GM23248 (cell line): ENCODE data around the gene CFAP119. TPM values are rescaled to one million over a fixed set of nuclear protein-coding genes. Genes with fewer than 3 reads are reported as not detected.

Source experiments
- DNase-seq: peaks from one replicate; pipeline ENCODE4 v3.0.0-alpha.2; 2015
- H2AFZ ChIP-seq: fragments of 200-600 bp; sonication (generic); 2 replicates; pipeline ENCODE4 v1.6.1; 2016; ENCODE audit warnings: antibody characterized with exemption
- H3F3A ChIP-seq: fragments of 200-600 bp; sonication (generic); 2 replicates; pipeline ENCODE4 v1.6.1; 2016; ENCODE audit warnings: mild to moderate bottlenecking, antibody characterized with exemption, mixed run types; ENCODE audit not compliant: insufficient read depth
- H3K27ac ChIP-seq: fragments of 200-600 bp; sonication (generic); 2 replicates; pipeline ENCODE4 v1.5.1; 2016; ENCODE audit warnings: mild to moderate bottlenecking
- H3K27me3 ChIP-seq: fragments of 200-600 bp; sonication (generic); replicated peaks from 2 replicates; pipeline ENCODE4 v1.6.1; 2016; ENCODE audit warnings: mild to moderate bottlenecking; ENCODE audit not compliant: insufficient read depth
- H3K36me3 ChIP-seq: fragments of 200-600 bp; sonication (generic); 2 replicates; pipeline ENCODE4 v1.6.1; 2016; ENCODE audit warnings: low read depth, mild to moderate bottlenecking
- H3K4me1 ChIP-seq: fragments of 200-600 bp; sonication (generic); 2 replicates; pipeline ENCODE4 v1.6.1; 2016; ENCODE audit warnings: mild to moderate bottlenecking; ENCODE audit not compliant: insufficient read depth
- H3K4me2 ChIP-seq: fragments of 200-600 bp; sonication (generic); one replicate; pipeline ENCODE4 v1.6.1; 2016; ENCODE audit warnings: mild to moderate bottlenecking; ENCODE audit not compliant: unreplicated experiment
- H3K4me3 ChIP-seq: fragments of 200-600 bp; sonication (generic); 2 replicates; pipeline ENCODE4 v1.5.1; 2016; ENCODE audit warnings: mild to moderate bottlenecking
- H3K79me2 ChIP-seq: fragments of 200-600 bp; sonication (generic); 2 replicates; pipeline ENCODE4 v1.6.1; 2016; ENCODE audit warnings: mild to moderate bottlenecking; ENCODE audit not compliant: insufficient read depth
- H3K9ac ChIP-seq: fragments of 200-600 bp; sonication (generic); 2 replicates; pipeline ENCODE4 v1.6.1; 2016; ENCODE audit warnings: mild to moderate bottlenecking
- H3K9me2 ChIP-seq: fragments of 200-600 bp; sonication (generic); 2 replicates; pipeline ENCODE4 v1.6.1; 2016; ENCODE audit warnings: mixed run types, mild to moderate bottlenecking, moderate library complexity; ENCODE audit not compliant: insufficient read depth
- H3K9me3 ChIP-seq: fragments of 200-600 bp; sonication (generic); one replicate; pipeline ENCODE4 v1.6.1; 2017; ENCODE audit warnings: low read depth
- H4K20me1 ChIP-seq: fragments of 200-600 bp; sonication (generic); 2 replicates; pipeline ENCODE4 v1.6.0; 2016; ENCODE audit not compliant: insufficient read depth
- EZH2 ChIP-seq: fragments of 200-600 bp; sonication (generic); IDR thresholded peaks from 2 replicates; pipeline ENCODE4 v1.6.1; 2018; ENCODE audit warnings: antibody characterized with exemption, mild to moderate bottlenecking; ENCODE audit not compliant: insufficient read depth, poor library complexity, severe bottlenecking
- EZH2phosphoT487 ChIP-seq: fragments of 200-600 bp; sonication (generic); IDR thresholded peaks from 2 replicates; pipeline ENCODE4 v1.6.1; 2018; ENCODE audit warnings: antibody characterized with exemption, moderate library complexity, mild to moderate bottlenecking, low read depth; ENCODE audit not compliant: insufficient read depth
- WGBS, 2 experiments: methylation state at CpG; one replicate each; pipeline ENCODE4 v1.1.6; 2015 to 2017; ENCODE audit warnings: low lambda C conversion rate in 2 of 2, low coverage in 1 of 2; ENCODE audit errors: missing lambda C conversion rate in 2 of 2; 5-methylcytosine and 5-hydroxymethylcytosine counted together
- in situ Hi-C: fragments of 300-500 bp; cut with MboI; formaldehyde crosslinking; loops from 2 replicates; pipeline ENCODE4 v1.15.0; 2020
- polyA plus RNA-seq: library from polyadenylated mRNA; unstranded; fragments of >200 nt; fragmentation: Nextera tagmentation; extraction: Ambion mirVana; gene quantifications from 2 replicates; pipeline ENCODE4 v1.2.1, GENCODE V29; 2016
- total RNA-seq: library from RNA; depleted of rRNA; stranded (reverse); fragments of >200 nt; shearing (Covaris generic); gene quantifications from 2 replicates; pipeline ENCODE4 v1.2.3, GENCODE V29; 2014

CFAP119 gene
- total and polyA plus RNA-seq, 2 experiments from 2014 or later = 2.7 to 4.6 TPM

DNA sequence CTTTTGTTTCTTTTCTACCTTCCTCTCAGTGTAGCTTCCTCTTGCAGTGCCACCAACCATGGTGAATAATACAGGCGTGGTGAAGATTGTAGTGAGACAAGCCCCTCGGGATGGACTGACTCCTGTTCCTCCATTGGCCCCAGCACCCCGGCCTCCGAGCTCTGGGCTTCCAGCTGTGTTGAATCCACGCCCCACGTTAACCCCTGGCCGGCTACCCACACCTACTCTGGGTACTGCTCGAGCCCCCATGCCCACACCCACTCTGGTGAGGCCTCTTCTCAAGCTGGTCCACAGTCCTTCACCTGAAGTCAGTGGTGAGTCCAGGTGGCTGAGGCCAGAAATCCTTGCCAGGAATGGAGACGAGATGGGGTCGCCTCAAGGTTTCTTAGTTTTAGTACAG, 38.9 kb downstream of the CFAP119 start:
- Histone ChIP-seq H3K27me3 (no peaks in the 10 kb centered on the region), H4K20me1 (0 out of 2 replicates have a peak, but pooled peaks cover 8% of the 10 kb centered on the region), H3K9me2 (no peaks in the 10 kb centered on the region), H3K27ac (no peak overlapping the region), H3F3A (peaks cover 10% of the 10 kb centered on the region), H3K4me1 (no peaks in the 10 kb centered on the region), H3K9ac (no peak overlapping the region), H3K4me2 (no peak overlapping the region), H3K4me3 (no peak overlapping the region), H3K79me2 (peaks cover 86% of the 10 kb centered on the region), H3K9me3 (no peaks in the 10 kb centered on the region), H2AFZ (no peak overlapping the region), H3K36me3 (peaks cover 65% of the 10 kb centered on the region)
- in situ Hi-C loops = no loop called here
- 92 to 93% methylated on average over 8 to 10 of the region's 10 CpGs for WGBS, 2 experiments
- TF ChIP-seq EZH2phosphoT487 (no peak), EZH2 (no peak)
- DNase-seq = no peak

- in situ Hi-C loops = no loop called here
- no peak overlapping the region for H3K4me3 ChIP-seq
- DNase-seq = no peak
- H3F3A ChIP-seq = peaks cover 10% of the 10 kb centered on the region
- no peak overlapping the region for H2AFZ ChIP-seq
- peaks cover 86% of the 10 kb centered on the region for H3K79me2 ChIP-seq
- peaks cover 69% of the 10 kb centered on the region for H3K36me3 ChIP-seq
- H4K20me1 ChIP-seq = 0 out of 2 replicates have a peak, but pooled peaks cover 8% of the 10 kb centered on the region
- H3K9me3 ChIP-seq = no peaks in the 10 kb centered on the region
- H3K9ac ChIP-seq = no peak overlapping the region
- TF ChIP-seq EZH2 (no peak), EZH2phosphoT487 (no peak)
- WGBS, 2 experiments = 73 to 78% methylated on average over 6 of the region's 6 CpGs
- no peaks in the 10 kb centered on the region for H3K27me3 ChIP-seq
- H3K9me2 ChIP-seq = no peaks in the 10 kb centered on the region
- H3K27ac ChIP-seq = no peak overlapping the region
- H3K4me2 ChIP-seq = no peak overlapping the region
- no peaks in the 10 kb centered on the region for H3K4me1 ChIP-seq
These were observed 39.4 kb downstream of the CFAP119 start for GRCh38 chr16:30722443-30722842.

DNA sequence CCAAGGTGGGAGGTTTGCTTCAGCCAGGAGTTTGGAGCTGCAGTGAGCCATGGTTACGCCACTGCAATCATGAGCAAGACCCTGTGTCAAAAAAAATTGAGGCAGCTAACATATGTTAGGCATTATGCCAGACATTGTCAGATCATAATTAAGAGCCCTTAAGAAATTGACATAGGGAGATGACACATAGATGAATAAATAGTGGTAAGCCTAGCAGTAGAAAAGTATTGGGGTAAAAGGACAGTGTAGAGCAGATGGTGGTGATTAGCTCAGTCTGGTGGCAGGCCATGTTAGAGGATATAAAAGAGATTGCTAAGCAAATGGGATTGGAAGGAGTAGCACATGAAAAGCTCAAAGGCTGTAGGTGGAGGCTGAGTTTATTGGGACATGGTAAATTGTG, 40.3 kb downstream of the CFAP119 start:
- H3K9me2 ChIP-seq = no peaks in the 10 kb centered on the region
- H3F3A ChIP-seq = peaks cover 17% of the 10 kb centered on the region
- no peak overlapping the region for H3K4me2 ChIP-seq
- 0 out of 2 replicates have a peak, but pooled peaks cover 8% of the 10 kb centered on the region for H4K20me1 ChIP-seq
- in situ Hi-C loops = no loop called here
- peak; percentile 18 for DNase-seq
- no peak overlapping the region for H3K4me3 ChIP-seq
- H3K9ac ChIP-seq = no peak overlapping the region
- H2AFZ ChIP-seq = no peak overlapping the region
- peaks cover 86% of the 10 kb centered on the region for H3K79me2 ChIP-seq
- peaks cover 77% of the 10 kb centered on the region for H3K36me3 ChIP-seq
- H3K9me3 ChIP-seq = no peaks in the 10 kb centered on the region
- WGBS, 2 experiments = 72 to 79% methylated on average over 1 of the region's 1 CpG
- H3K4me1 ChIP-seq = no peaks in the 10 kb centered on the region
- no peaks in the 10 kb centered on the region for H3K27me3 ChIP-seq
- TF ChIP-seq EZH2 = no peak
- TF ChIP-seq EZH2phosphoT487 = no peak
- no peak overlapping the region for H3K27ac ChIP-seq

DNA sequence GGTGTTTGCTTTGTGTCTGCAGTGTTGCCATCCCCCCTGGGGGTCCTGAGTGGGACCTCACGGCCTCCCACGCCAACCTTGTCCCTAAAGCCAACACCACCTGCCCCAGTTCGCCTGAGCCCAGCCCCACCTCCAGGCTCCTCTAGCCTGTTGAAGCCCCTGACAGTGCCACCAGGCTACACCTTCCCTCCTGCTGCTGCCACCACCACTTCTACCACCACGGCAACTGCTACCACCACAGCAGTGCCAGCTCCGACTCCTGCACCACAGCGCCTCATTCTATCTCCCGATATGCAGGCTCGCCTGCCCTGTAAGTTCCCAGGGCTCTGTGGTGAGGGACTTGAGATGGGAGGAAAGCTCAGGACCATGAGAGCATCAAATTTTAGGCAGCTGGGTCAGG, 40.7 kb downstream of the CFAP119 start:
- Histone ChIP-seq H3K4me3 (no peak overlapping the region), H3K27ac (no peak overlapping the region), H3K4me2 (no peak overlapping the region), H3F3A (peaks cover 21% of the 10 kb centered on the region), H3K27me3 (no peaks in the 10 kb centered on the region), H2AFZ (no peak overlapping the region), H3K9me3 (no peaks in the 10 kb centered on the region), H3K36me3 (peaks cover 81% of the 10 kb centered on the region), H4K20me1 (0 out of 2 replicates have a peak, but pooled peaks cover 8% of the 10 kb centered on the region), H3K9ac (no peak overlapping the region), H3K9me2 (no peaks in the 10 kb centered on the region), H3K79me2 (peaks cover 86% of the 10 kb centered on the region), H3K4me1 (no peaks in the 10 kb centered on the region)
- WGBS, 2 experiments = 98 to 99% methylated on average over 8 of the region's 8 CpGs
- in situ Hi-C loops = no loop called here
- no peak for DNase-seq
- no peak for TF ChIP-seq EZH2phosphoT487
- no peak for TF ChIP-seq EZH2

- Histone ChIP-seq H3K9me3 (no peaks in the 10 kb centered on the region), H3K79me2 (peaks cover 86% of the 10 kb centered on the region), H3K4me3 (no peak overlapping the region), H3K4me2 (no peak overlapping the region), H3F3A (peaks cover 26% of the 10 kb centered on the region), H3K4me1 (peaks cover 1% of the 10 kb centered on the region; the same call in 1 of the 2 replicates), H3K9me2 (no peaks in the 10 kb centered on the region), H3K36me3 (peaks cover 83% of the 10 kb centered on the region), H3K27ac (no peak overlapping the region), H2AFZ (no peak overlapping the region), H3K9ac (no peak overlapping the region), H3K27me3 (no peaks in the 10 kb centered on the region), H4K20me1 (0 out of 2 replicates have a peak, but pooled peaks cover 8% of the 10 kb centered on the region)
- no peak for DNase-seq
- in situ Hi-C loops = no loop called here
- TF ChIP-seq EZH2phosphoT487 (no peak), EZH2 (no peak)
- WGBS, 2 experiments = 97% methylated on average over 8 of the region's 9 CpGs
These were observed 41.2 kb downstream of the CFAP119 start for GRCh38 chr16:30720694-30721093.
